Ureter (tissue), 1 donor: ENCODE measurements around the gene RAN. TPM values are rescaled to one million over a fixed set of nuclear protein-coding genes. Genes with fewer than 3 reads are reported as not detected.
"Not testable (repeated sequence)": the region's sequence is repeated elsewhere in the genome, so short reads cannot be mapped to it uniquely, and the experiment has no call there.

Experiments
- DNase-seq: peaks from one replicate; pipeline ENCODE4 v3.0.0-alpha.2; 2020; ENCODE audit warnings: low spot score
- total RNA-seq: library from RNA; stranded (reverse); gene quantifications from one replicate; pipeline ENCODE4 v1.2.4, GENCODE V29; 2023
- donor health status: DM: yes; HTN: yes; CAD: no.

Gene RAN
- total RNA-seq, 1 donor from 2014 or later: 493 TPM

GRCh38 chr12:130878193-130879185 lies 6.6 kb downstream of the RAN start:
- no peak for DNase-seq

- DNase-seq: no peak
Observed at GRCh38 chr12:130879212-130879686, 7.4 kb downstream of the RAN start.

- no peak for DNase-seq
Observed at GRCh38 chr12:130879781-130880389, 8.0 kb downstream of the RAN start.

- DNase-seq: no peak
Observed at GRCh38 chr12:130880411-130880885, 8.6 kb downstream of the RAN start.

GRCh38 chr12:130881046-130881445 lies 9.2 kb downstream of the RAN start:
- DNase-seq: no peak

- DNase-seq: no peak
Observed at GRCh38 chr12:130881548-130881947, 9.7 kb downstream of the RAN start.

- not testable (repeated sequence) for DNase-seq
Observed at GRCh38 chr12:130887190-130887589, 15.3 kb downstream of the RAN start.

GRCh38 chr12:130904064-130904463 lies 32.2 kb downstream of the RAN start:
- DNase-seq: no peak

GRCh38 chr12:130904936-130905455 lies 33.1 kb downstream of the RAN start:
- not testable (repeated sequence) for DNase-seq

GRCh38 chr12:130909111-130909510 lies 37.2 kb downstream of the RAN start:
- no peak for DNase-seq

GRCh38 chr12:130911193-130911592 lies 39.3 kb downstream of the RAN start:
- DNase-seq: no peak

GRCh38 chr12:130911933-130912332 lies 40.1 kb downstream of the RAN start:
- no peak for DNase-seq

- DNase-seq: peak; percentile 72
Observed at GRCh38 chr12:130916241-130916911, 44.5 kb downstream of the RAN start.

GRCh38 chr12:130917607-130918006 lies 45.7 kb downstream of the RAN start:
- DNase-seq: no peak

GRCh38 chr12:130919086-130919485 lies 47.2 kb downstream of the RAN start:
- no peak for DNase-seq

GRCh38 chr12:130920119-130920703 lies 48.3 kb downstream of the RAN start:
- DNase-seq: no peak

- DNase-seq: peak; percentile 82
Observed at GRCh38 chr12:130920723-130921381, 49.0 kb downstream of the RAN start.

GRCh38 chr12:130922511-130922953 lies 50.7 kb downstream of the RAN start:
- DNase-seq: no peak

GRCh38 chr12:130924966-130925665 lies 53.2 kb downstream of the RAN start:
- DNase-seq: no peak

- DNase-seq: no peak
Observed at GRCh38 chr12:130925666-130926015, 53.8 kb downstream of the RAN start.
